ENCODE results near the gene NHSL1.

DNA sequence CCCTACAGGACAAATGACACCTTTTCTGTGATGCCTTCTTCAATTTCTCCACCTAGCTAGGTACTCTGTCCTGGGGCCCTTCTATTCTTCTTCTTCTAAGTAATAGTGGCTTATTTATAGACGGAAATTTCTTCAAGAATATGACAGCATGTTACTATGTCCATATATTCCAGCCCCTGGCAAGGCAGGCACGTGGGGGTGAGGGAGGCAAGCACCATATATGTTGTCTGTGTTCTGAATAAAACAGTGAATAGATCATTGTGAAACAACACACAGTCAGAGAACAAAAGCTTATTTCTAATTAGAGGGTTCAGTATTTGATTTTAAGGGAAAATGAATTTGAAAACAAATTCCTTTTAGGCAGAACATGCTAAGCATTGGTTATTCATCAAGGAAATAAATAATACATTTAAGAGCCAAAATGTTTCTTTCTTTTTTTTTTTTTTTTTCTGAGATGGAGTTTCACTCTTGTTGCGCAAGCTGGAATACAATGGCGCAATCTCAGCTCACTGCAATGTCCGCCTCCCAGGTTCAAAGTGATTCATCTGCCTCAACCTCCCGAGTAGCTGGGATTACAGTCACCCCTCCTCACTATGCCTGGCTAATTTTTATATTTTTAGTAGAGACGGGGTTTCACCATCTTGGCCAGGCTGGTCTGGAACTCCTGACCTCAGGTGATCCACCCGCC, 89.1 kb downstream of the NHSL1 start:
- TF ChIP-seq, protein P1, sequence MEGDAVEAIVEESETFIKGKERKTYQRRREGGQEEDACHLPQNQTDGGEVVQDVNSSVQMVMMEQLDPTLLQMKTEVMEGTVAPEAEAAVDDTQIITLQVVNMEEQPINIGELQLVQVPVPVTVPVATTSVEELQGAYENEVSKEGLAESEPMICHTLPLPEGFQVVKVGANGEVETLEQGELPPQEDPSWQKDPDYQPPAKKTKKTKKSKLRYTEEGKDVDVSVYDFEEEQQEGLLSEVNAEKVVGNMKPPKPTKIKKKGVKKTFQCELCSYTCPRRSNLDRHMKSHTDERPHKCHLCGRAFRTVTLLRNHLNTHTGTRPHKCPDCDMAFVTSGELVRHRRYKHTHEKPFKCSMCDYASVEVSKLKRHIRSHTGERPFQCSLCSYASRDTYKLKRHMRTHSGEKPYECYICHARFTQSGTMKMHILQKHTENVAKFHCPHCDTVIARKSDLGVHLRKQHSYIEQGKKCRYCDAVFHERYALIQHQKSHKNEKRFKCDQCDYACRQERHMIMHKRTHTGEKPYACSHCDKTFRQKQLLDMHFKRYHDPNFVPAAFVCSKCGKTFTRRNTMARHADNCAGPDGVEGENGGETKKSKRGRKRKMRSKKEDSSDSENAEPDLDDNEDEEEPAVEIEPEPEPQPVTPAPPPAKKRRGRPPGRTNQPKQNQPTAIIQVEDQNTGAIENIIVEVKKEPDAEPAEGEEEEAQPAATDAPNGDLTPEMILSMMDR (IDR thresholded peaks at IDR 0.05) = no peak
- no peak for TF ChIP-seq POLR2A (IDR thresholded peaks at IDR 0.05)
